ENCODE measurements around the gene SUV39H1.

GRCh38 chrX:48648336-48648751, 48.2 kb upstream of the SUV39H1 start:
- no peak for TF ChIP-seq POLR2A (IDR thresholded peaks at IDR 0.05; ENCODE audit: low read depth, low read length)
- TF ChIP-seq POLR2AphosphoS5 (IDR thresholded peaks at IDR 0.05; ENCODE audit: low read depth, low read length), result no peak
